Measurements from ENCODE around the gene PARD6A. TPM values are rescaled to one million over a fixed set of nuclear protein-coding genes. Genes with fewer than 3 reads are reported as not detected.

The PARD6A gene
- total and polyA plus RNA-seq, 2 of the 13 experiments (the other 11 are each of a cell fraction or from before 2014, with no cell fraction given) = 3.5 to 4.3 TPM

GRCh38 chr16:67668495-67669157 lies 7.9 kb downstream of the PARD6A start:
- DNase-seq (ENCODE audit: low spot score) = no peak
- 24% methylated on average over 4 of the region's 6 CpGs for WGBS (ENCODE audit: low lambda C conversion rate)
- Histone ChIP-seq H4K20me1 (ENCODE audit: insufficient read depth, low read length) (no peaks in the 10 kb centered on the region), H3K79me2 (ENCODE audit: insufficient read depth, low read length) (no peaks in the 10 kb centered on the region), H3K27ac (ENCODE audit: extremely low read length, insufficient read depth, low read length) (peak overlapping the region; percentile 21), H3K4me3 (replicated peaks in 1 of 3; ENCODE audit: insufficient read depth in 1 of 3, low read depth in 2 of 3, low read length in 3 of 3) (peak overlapping the region; percentile 36 to 96 (median 47); a peak in 4 of 6 replicates), H3K9me3 (ENCODE audit: low read length) (no peaks in the 10 kb centered on the region), H3K36me3 (replicated peaks in 1 of 2; ENCODE audit: control insufficient read depth in 1 of 2, insufficient read depth in 2 of 2, low read length in 2 of 2) (0 out of 5 replicates have a peak, but pooled peaks cover 0 to 3% of the 10 kb centered on the region in 2 experiments), H2AFZ (ENCODE audit: low read length) (no peak overlapping the region), H3K9ac (ENCODE audit: insufficient read depth, low read depth, low read length) (peak overlapping the region; percentile 76), H3K4me1 (ENCODE audit: insufficient read depth, low read length) (peaks cover 44% of the 10 kb centered on the region), H3K27me3 (ENCODE audit: control insufficient read depth in 1 of 2, insufficient read depth in 2 of 2, low read length in 2 of 2) (no peaks in the 10 kb centered on the region; a peak in 1 of 5 replicates), H3K4me2 (ENCODE audit: low read depth, low read length) (peak overlapping the region; percentile 98)
- no TSS peak for BruUV-seq (replicated peaks)
- ChIA-PET POLR2A (interaction anchor here (0.6 to 3.8 kb wide), 7 partner anchors 50 to 416 kb away, joined by 3 to 28 read pairs (median 4); partner anchors contain the start of genes ATP6V0D1, CTCF, GFOD2 and RANBP10), CTCF (ENCODE audit: low intra/inter-chr PET ratio, low total read pairs) (interaction anchor here (0.7 to 4.2 kb wide), 8 partner anchors 16 to 174 kb away, joined by 3 to 118 read pairs (median 8); partner anchors contain the start of genes CARMIL2, CTCF and THAP11)
- ATAC-seq = peak; percentile 0; the same call in 2 of the 3 replicates
- intact Hi-C loops (cut with micrococcal nuclease; ENCODE audit: unreplicated experiment) (loop anchor here (1.0 kb wide), 1 partner anchor 147 kb away; no protein-coding TSS in a partner anchor), in situ Hi-C loops (cut with HindIII; ENCODE audit: extremely low pct_ligation_motif_present, low pct_unique_long_range_greater_than_20kb) (loop anchor here (5.0 to 10.0 kb wide), 2 partner anchors 139 to 266 kb away; partner anchors contain the start of genes CTRL, PSMB10, RANBP10 and TSNAXIP1)
- no peak for FAIRE-seq
- TF ChIP-seq ZNF557 (CRISPR knock-in tag; IDR thresholded peaks at IDR 0.05) (no peak), NR2F2 (IDR thresholded peaks at IDR 0.05; ENCODE audit: borderline replicate concordance, low read depth) (no peak), RXRA (CRISPR knock-in tag; IDR thresholded peaks at IDR 0.05) (no peak), JUNB (CRISPR knock-in tag; IDR thresholded peaks at IDR 0.05; ENCODE audit: borderline replicate concordance) (no peak), NFKB2 (CRISPR knock-in tag; IDR thresholded peaks at IDR 0.05; ENCODE audit: borderline replicate concordance) (0 out of 2 replicates have a peak, but pooled peaks have one; percentile 0), FOSL1 (CRISPR knock-in tag; IDR thresholded peaks at IDR 0.05; ENCODE audit: borderline replicate concordance) (no peak), HDAC1 (CRISPR knock-in tag; IDR thresholded peaks at IDR 0.05) (0 out of 2 replicates have a peak, but pooled peaks have one; percentile 10), ZNF558 (CRISPR knock-in tag; IDR thresholded peaks at IDR 0.05; ENCODE audit: borderline replicate concordance) (0 out of 2 replicates have a peak, but pooled peaks have one; percentile 43), GZF1 (CRISPR knock-in tag; IDR thresholded peaks at IDR 0.05) (0 out of 2 replicates have a peak, but pooled peaks have one; percentile 13), THAP8 (CRISPR knock-in tag; IDR thresholded peaks at IDR 0.05; ENCODE audit: borderline replicate concordance) (no peak), PHF21A (CRISPR knock-in tag; IDR thresholded peaks at IDR 0.05) (0 out of 2 replicates have a peak, but pooled peaks have one; percentile 29), HNF4G (IDR thresholded peaks at IDR 0.05; ENCODE audit: borderline replicate concordance, low read depth, low read length) (peak; percentile 25; the same call in 1 of the 2 replicates), HNF4G (CRISPR knock-in tag; IDR thresholded peaks at IDR 0.05; ENCODE audit: borderline replicate concordance, low read depth) (no peak), DNMT1 (CRISPR knock-in tag; IDR thresholded peaks at IDR 0.05) (0 out of 2 replicates have a peak, but pooled peaks have one; percentile 7), HNF4A (CRISPR knock-in tag; IDR thresholded peaks at IDR 0.05) (peak; percentile 52)
- TF ChIP-seq, protein P1, sequence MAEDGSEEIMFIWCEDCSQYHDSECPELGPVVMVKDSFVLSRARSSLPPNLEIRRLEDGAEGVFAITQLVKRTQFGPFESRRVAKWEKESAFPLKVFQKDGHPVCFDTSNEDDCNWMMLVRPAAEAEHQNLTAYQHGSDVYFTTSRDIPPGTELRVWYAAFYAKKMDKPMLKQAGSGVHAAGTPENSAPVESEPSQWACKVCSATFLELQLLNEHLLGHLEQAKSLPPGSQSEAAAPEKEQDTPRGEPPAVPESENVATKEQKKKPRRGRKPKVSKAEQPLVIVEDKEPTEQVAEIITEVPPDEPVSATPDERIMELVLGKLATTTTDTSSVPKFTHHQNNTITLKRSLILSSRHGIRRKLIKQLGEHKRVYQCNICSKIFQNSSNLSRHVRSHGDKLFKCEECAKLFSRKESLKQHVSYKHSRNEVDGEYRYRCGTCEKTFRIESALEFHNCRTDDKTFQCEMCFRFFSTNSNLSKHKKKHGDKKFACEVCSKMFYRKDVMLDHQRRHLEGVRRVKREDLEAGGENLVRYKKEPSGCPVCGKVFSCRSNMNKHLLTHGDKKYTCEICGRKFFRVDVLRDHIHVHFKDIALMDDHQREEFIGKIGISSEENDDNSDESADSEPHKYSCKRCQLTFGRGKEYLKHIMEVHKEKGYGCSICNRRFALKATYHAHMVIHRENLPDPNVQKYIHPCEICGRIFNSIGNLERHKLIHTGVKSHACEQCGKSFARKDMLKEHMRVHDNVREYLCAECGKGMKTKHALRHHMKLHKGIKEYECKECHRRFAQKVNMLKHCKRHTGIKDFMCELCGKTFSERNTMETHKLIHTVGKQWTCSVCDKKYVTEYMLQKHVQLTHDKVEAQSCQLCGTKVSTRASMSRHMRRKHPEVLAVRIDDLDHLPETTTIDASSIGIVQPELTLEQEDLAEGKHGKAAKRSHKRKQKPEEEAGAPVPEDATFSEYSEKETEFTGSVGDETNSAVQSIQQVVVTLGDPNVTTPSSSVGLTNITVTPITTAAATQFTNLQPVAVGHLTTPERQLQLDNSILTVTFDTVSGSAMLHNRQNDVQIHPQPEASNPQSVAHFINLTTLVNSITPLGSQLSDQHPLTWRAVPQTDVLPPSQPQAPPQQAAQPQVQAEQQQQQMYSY (CRISPR knock-in tag; IDR thresholded peaks at IDR 0.05) = no peak
- TF ChIP-seq, protein P2, sequence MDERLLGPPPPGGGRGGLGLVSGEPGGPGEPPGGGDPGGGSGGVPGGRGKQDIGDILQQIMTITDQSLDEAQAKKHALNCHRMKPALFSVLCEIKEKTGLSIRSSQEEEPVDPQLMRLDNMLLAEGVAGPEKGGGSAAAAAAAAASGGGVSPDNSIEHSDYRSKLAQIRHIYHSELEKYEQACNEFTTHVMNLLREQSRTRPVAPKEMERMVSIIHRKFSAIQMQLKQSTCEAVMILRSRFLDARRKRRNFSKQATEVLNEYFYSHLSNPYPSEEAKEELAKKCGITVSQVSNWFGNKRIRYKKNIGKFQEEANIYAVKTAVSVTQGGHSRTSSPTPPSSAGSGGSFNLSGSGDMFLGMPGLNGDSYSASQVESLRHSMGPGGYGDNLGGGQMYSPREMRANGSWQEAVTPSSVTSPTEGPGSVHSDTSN (CRISPR knock-in tag; IDR thresholded peaks at IDR 0.05) = no peak

Measured in HepG2 (cell line).